Osteoblast (primary cell): ENCODE data around the gene GADD45G. TPM values are rescaled to one million over a fixed set of nuclear protein-coding genes. Genes with fewer than 3 reads are reported as not detected.

Source experiments
- DNase-seq: peaks from one replicate; pipeline ENCODE4 v3.0.0; 2011; ENCODE audit warnings: low spot score, mixed read lengths; ENCODE audit not compliant: insufficient read length; ENCODE audit errors: missing footprints
- H2AFZ ChIP-seq: 2 replicates; pipeline ENCODE4 v1.6.0; 2011; ENCODE audit warnings: mild to moderate bottlenecking, low read length
- H3K27ac ChIP-seq: 2 replicates; pipeline ENCODE4 v1.5.1; 2011; ENCODE audit warnings: mild to moderate bottlenecking, low read depth, low read length, moderate library complexity
- H3K27me3 ChIP-seq: 2 replicates; pipeline ENCODE4 v1.6.0; 2012; ENCODE audit warnings: mild to moderate bottlenecking, control low read depth, inconsistent platforms, low read length, moderate library complexity; ENCODE audit not compliant: insufficient read depth
- H3K36me3 ChIP-seq: 2 replicates; pipeline ENCODE4 v1.5.1; 2011; ENCODE audit warnings: mild to moderate bottlenecking, low read length, control low read depth, moderate library complexity; ENCODE audit not compliant: insufficient read depth
- H3K4me1 ChIP-seq: 2 replicates; pipeline ENCODE4 v1.5.1; 2011; ENCODE audit warnings: mild to moderate bottlenecking, low read length, control low read depth, moderate library complexity; ENCODE audit not compliant: insufficient read depth
- H3K4me2 ChIP-seq: 2 replicates; pipeline ENCODE4 v1.6.0; 2011; ENCODE audit warnings: mild to moderate bottlenecking, low read length; ENCODE audit not compliant: insufficient read depth
- H3K4me3 ChIP-seq: fragments of 200-600 bp; sonication (generic); 3 replicates; pipeline ENCODE4 v1.5.1; 2012; ENCODE audit warnings: mild to moderate bottlenecking, low read length, inconsistent platforms; ENCODE audit not compliant: insufficient read depth
- H3K79me2 ChIP-seq: 2 replicates; pipeline ENCODE4 v1.6.0; 2012; ENCODE audit warnings: mild to moderate bottlenecking, low read length, control low read depth, inconsistent platforms; ENCODE audit not compliant: insufficient read depth
- H3K9me3 ChIP-seq: 2 replicates; pipeline ENCODE4 v1.5.1; 2011; ENCODE audit warnings: low read depth, low read length, control low read depth
- H4K20me1 ChIP-seq: 2 replicates; pipeline ENCODE4 v1.6.0; 2012; ENCODE audit warnings: mild to moderate bottlenecking, low read length, control low read depth; ENCODE audit not compliant: insufficient read depth
- total RNA-seq: library from RNA; depleted of rRNA; stranded (reverse); fragments of >200 nt; gene quantifications from 2 replicates; pipeline ENCODE4 v1.2.3, GENCODE V29; 2012
- TF ChIP-seq, protein P1 (sequence below): IDR thresholded peaks from 2 replicates; pipeline ENCODE4 v1.5.1; 2011; ENCODE audit warnings: mild to moderate bottlenecking, low read depth, low read length, moderate library complexity; ENCODE audit errors: extremely low read depth

The GADD45G gene
- total RNA-seq, 1 donor = under 0.01 TPM

- peak; percentile 63 for DNase-seq
- Histone ChIP-seq H3K27me3 (no peaks in the 10 kb centered on the region), H3K79me2 (no peaks in the 10 kb centered on the region), H3K27ac (no peak overlapping the region), H3K9me3 (no peaks in the 10 kb centered on the region), H3K4me2 (no peak overlapping the region), H2AFZ (no peak overlapping the region), H3K36me3 (no peaks in the 10 kb centered on the region), H3K4me3 (no peak overlapping the region), H4K20me1 (no peaks in the 10 kb centered on the region), H3K4me1 (no peaks in the 10 kb centered on the region)
- TF ChIP-seq, protein P1, sequence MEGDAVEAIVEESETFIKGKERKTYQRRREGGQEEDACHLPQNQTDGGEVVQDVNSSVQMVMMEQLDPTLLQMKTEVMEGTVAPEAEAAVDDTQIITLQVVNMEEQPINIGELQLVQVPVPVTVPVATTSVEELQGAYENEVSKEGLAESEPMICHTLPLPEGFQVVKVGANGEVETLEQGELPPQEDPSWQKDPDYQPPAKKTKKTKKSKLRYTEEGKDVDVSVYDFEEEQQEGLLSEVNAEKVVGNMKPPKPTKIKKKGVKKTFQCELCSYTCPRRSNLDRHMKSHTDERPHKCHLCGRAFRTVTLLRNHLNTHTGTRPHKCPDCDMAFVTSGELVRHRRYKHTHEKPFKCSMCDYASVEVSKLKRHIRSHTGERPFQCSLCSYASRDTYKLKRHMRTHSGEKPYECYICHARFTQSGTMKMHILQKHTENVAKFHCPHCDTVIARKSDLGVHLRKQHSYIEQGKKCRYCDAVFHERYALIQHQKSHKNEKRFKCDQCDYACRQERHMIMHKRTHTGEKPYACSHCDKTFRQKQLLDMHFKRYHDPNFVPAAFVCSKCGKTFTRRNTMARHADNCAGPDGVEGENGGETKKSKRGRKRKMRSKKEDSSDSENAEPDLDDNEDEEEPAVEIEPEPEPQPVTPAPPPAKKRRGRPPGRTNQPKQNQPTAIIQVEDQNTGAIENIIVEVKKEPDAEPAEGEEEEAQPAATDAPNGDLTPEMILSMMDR = no peak
Measured at GRCh38 chr9:89592963-89593726, 11.7 kb upstream of the GADD45G start.

- TF ChIP-seq, protein P1 = peak; percentile 52
- Histone ChIP-seq H3K79me2 (no peaks in the 10 kb centered on the region), H3K27me3 (peaks cover under 1% of the 10 kb centered on the region), H3K36me3 (no peaks in the 10 kb centered on the region), H4K20me1 (no peaks in the 10 kb centered on the region), H3K27ac (no peak overlapping the region), H3K9me3 (no peaks in the 10 kb centered on the region), H3K4me3 (no peak overlapping the region), H3K4me1 (no peaks in the 10 kb centered on the region), H3K4me2 (no peak overlapping the region), H2AFZ (no peak overlapping the region)
- DNase-seq = peak; percentile 77
Measured at GRCh38 chr9:89593727-89594427, 10.9 kb upstream of the GADD45G start.

DNA sequence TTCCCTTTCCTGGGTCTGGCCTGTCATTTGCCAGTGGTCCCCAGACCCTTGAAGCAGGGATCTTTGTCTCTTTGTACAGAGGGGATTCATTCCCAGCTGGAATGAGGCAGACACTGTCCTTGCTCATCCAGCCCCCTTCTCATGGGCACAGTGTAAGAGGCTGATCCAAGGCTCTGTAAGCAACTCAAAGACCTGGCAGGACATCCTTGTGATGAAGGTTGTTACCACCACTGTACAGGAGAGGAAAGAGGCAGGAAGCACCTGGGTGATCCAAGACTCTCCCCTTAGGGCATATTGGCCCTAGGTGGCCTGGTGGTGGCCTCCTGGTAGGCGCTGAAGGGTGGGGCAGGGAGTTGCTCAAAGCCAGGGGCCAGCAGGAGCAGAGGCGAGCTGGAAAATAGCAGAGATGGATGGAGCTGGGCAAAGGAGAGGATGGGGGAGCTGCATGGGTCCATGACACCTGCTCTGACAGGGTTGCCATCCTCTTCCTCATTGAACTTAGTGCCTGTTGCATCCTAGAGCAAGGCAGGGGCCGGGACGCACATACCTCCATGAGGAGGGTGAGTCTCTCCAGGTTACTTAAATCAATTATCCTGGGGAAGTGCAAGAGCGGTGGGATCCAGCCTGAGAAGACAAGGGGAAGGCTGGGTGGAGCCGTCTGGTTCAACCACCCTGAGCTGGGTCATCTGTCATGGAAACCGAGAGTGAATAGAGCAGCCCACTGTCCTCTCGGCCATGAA, 9.8 kb upstream of the GADD45G start:
- Histone ChIP-seq H3K4me3 (no peak overlapping the region), H3K4me1 (no peaks in the 10 kb centered on the region), H2AFZ (no peak overlapping the region), H3K79me2 (no peaks in the 10 kb centered on the region), H3K27me3 (peaks cover 9% of the 10 kb centered on the region), H3K4me2 (no peak overlapping the region), H3K27ac (no peak overlapping the region), H3K36me3 (no peaks in the 10 kb centered on the region), H4K20me1 (no peaks in the 10 kb centered on the region), H3K9me3 (no peaks in the 10 kb centered on the region)
- peak; percentile 46 for DNase-seq
- TF ChIP-seq, protein P1 = no peak
